ENCODE results near the gene ANKRD35. TPM values are rescaled to one million over a fixed set of nuclear protein-coding genes. Genes with fewer than 3 reads are reported as not detected.

The ANKRD35 gene
- polyA plus RNA-seq, 1 donor: 2.9 TPM

Other genes with a start within 250 kb of the ANKRD35 start
- 0.87 TPM for gene PDZK1, start 178.5 kb downstream of the ANKRD35 start, polyA plus RNA-seq (ENCODE audit: insufficient read length)
- 0.87 TPM for gene CD160, start 166.4 kb downstream of the ANKRD35 start, polyA plus RNA-seq (ENCODE audit: insufficient read length)
- gene RNF115, start 61.8 kb downstream of the ANKRD35 start, polyA plus RNA-seq (ENCODE audit: insufficient read length): 18.0 TPM
- 20.2 TPM for gene POLR3C, start 61.7 kb downstream of the ANKRD35 start, polyA plus RNA-seq (ENCODE audit: insufficient read length)
- 17.7 TPM for gene NUDT17, start 40.2 kb downstream of the ANKRD35 start, polyA plus RNA-seq (ENCODE audit: insufficient read length)
- gene PIAS3, start 26.8 kb downstream of the ANKRD35 start, polyA plus RNA-seq (ENCODE audit: insufficient read length): 41.0 TPM
- 7.5 TPM for gene ITGA10, start 24.2 kb upstream of the ANKRD35 start, polyA plus RNA-seq (ENCODE audit: insufficient read length)
- 22.5 TPM for gene PEX11B, start 32.9 kb upstream of the ANKRD35 start, polyA plus RNA-seq (ENCODE audit: insufficient read length)
- gene RBM8A, start 41.6 kb upstream of the ANKRD35 start, polyA plus RNA-seq (ENCODE audit: insufficient read length): 118 TPM
- gene LIX1L, start 72.2 kb upstream of the ANKRD35 start, polyA plus RNA-seq (ENCODE audit: insufficient read length): 25.5 TPM
- 0.95 TPM for gene ANKRD34A, start 78.7 kb upstream of the ANKRD35 start, polyA plus RNA-seq (ENCODE audit: insufficient read length)
- 39.6 TPM for gene POLR3GL, start 78.8 kb upstream of the ANKRD35 start, polyA plus RNA-seq (ENCODE audit: insufficient read length)
- 238 TPM for gene TXNIP, start 110.7 kb upstream of the ANKRD35 start, polyA plus RNA-seq (ENCODE audit: insufficient read length)
- 258 TPM for gene HJV, start 135.9 kb upstream of the ANKRD35 start, polyA plus RNA-seq (ENCODE audit: insufficient read length)

Measured in forelimb muscle (tissue), 1 donor.